Peyer's patch (tissue), 4 donors: ENCODE results near the gene PIGU. TPM values are rescaled to one million over a fixed set of nuclear protein-coding genes. Genes with fewer than 3 reads are reported as not detected.

Experiments
- DNase-seq, 3 donors: peaks; one replicate each; pipeline ENCODE4 v3.0.0-alpha.2; 2017 to 2019
- H3K27ac ChIP-seq, 4 donors: fragments of 200-600 bp; sonication (generic); one replicate each; pipeline ENCODE4 v1.5.1; 2016 to 2019
- H3K27me3 ChIP-seq, 2 donors: fragments of 200-600 bp; sonication (generic); one replicate each; pipeline ENCODE4 v1.5.1; 2019
- H3K36me3 ChIP-seq, 3 donors: fragments of 200-600 bp; sonication (generic); one replicate each; pipeline ENCODE4 v1.5.1; 2016 to 2019
- H3K4me1 ChIP-seq, 4 donors: fragments of 200-600 bp; sonication (generic); one replicate each; pipeline ENCODE4 v1.5.1; 2016 to 2019
- H3K4me3 ChIP-seq, 4 donors: fragments of 200-600 bp; sonication (generic); 1 replicate in 3 of 4; 2 replicates in 1 of 4; pipeline ENCODE4 v1.5.1; 2016 to 2019; ENCODE audit warnings: mild to moderate bottlenecking in 1 of 4
- H3K9me3 ChIP-seq, 4 donors: fragments of 200-600 bp; sonication (generic); one replicate each; pipeline ENCODE4 v1.5.1; 2016 to 2019; ENCODE audit warnings: mild to moderate bottlenecking in 1 of 4
- CTCF ChIP-seq, 6 experiments: fragments of 450-650 bp in 4 of 6; fragments of 200-600 bp in 2 of 6; sonication (generic) in 1 of 6; IDR thresholded peaks; one replicate each; pipeline ENCODE4 v1.5.1; 2017 to 2019; ENCODE audit warnings: antibody characterized with exemption in 6 of 6, mild to moderate bottlenecking in 3 of 6, moderate library complexity in 1 of 6
- POLR2A ChIP-seq, 2 donors: fragments of 450-650 bp; IDR thresholded peaks; one replicate each; pipeline ENCODE4 v1.5.1; 2017; ENCODE audit warnings: antibody characterized with exemption in 2 of 2, mild to moderate bottlenecking in 2 of 2, moderate library complexity in 2 of 2
- total RNA-seq, 4 donors: library from RNA; depleted of rRNA; stranded (reverse); fragments of >200 nt; gene quantifications; one replicate each; pipeline ENCODE4 v1.1.0, GENCODE V29; 2016

Gene PIGU
- total RNA-seq, 4 donors from 2014 or later, result 6.6 to 29.5 (median 18.4) TPM

- H3K36me3 ChIP-seq, result no peaks in the 10 kb centered on the region
- peak in 2 of 3 donors; percentile 38 to 65 for DNase-seq
- peaks cover 0 to 6% (median 2%) of the 10 kb centered on the region in 4 donors for H3K4me1 ChIP-seq
- H3K27ac ChIP-seq, result peak overlapping the region in 2 of 4 donors; percentile 82 to 91
- H3K27me3 ChIP-seq, result no peaks in the 10 kb centered on the region
- no peak for TF ChIP-seq CTCF (IDR thresholded peaks at IDR 0.05)
- no peak for TF ChIP-seq POLR2A (IDR thresholded peaks at IDR 0.05)
- no peaks in the 10 kb centered on the region for H3K9me3 ChIP-seq
- no peak overlapping the region for H3K4me3 ChIP-seq
Measured at GRCh38 chr20:34560141-34560523, 116.8 kb downstream of the PIGU start.

GRCh38 chr20:34559311-34560140 is 117.4 kb downstream of the PIGU start:
- peak overlapping the region; percentile 82 to 92 (median 91) for H3K27ac ChIP-seq
- H3K9me3 ChIP-seq, result no peaks in the 10 kb centered on the region
- no peaks in the 10 kb centered on the region for H3K36me3 ChIP-seq
- no peaks in the 10 kb centered on the region for H3K27me3 ChIP-seq
- TF ChIP-seq POLR2A (IDR thresholded peaks at IDR 0.05) (no peak), CTCF (IDR thresholded peaks at IDR 0.05) (no peak)
- DNase-seq, result peak in 2 of 3 donors; percentile 32 to 56
- peaks cover 0 to 6% (median 2%) of the 10 kb centered on the region in 4 donors for H3K4me1 ChIP-seq
- peak overlapping the region; percentile 54 to 75 (median 70) for H3K4me3 ChIP-seq

DNA sequence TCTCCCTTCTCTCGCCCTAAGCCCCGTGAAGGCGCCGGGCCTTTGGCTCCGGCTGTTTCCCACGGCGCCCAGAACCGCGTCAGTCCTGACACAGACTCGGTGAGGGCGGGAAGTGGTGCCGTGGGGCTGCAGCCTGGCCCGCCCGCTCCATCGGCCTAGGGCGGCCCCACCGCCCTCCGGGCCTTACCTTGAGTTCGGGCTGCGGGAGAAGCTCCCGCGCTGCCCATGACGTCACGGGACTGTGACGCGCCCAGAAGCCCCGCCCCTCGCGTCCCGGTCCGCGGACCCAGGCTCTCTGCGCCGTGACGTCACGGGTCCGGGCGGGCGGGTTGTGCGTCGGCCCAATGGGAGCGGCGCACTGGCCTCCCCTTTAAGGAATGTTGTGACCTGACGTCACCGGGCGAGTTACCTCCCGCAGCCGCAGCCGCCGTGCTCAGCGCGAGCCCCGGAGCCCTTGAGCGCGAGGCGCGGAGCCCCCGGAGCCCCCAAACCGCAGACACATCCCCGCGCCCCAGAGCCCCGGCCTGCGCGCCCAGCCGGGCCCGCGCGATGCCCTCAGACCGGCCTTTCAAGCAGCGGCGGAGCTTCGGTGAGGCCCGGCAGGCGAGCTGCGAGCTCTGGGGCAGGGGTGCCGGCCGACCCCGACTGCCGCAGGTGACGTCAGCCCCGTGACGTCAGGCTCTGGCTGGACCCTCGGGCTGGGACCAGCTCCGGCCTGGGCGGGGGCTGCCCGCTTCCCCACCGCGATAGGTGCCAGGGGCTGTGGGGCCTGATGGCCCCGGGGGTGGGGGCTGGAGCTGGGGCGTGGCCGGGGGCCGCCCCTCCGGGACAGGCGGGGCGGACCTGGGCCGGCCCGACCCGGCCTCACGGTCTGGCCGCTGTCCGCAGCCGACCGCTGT is 118.3 kb downstream of the PIGU start, which contains the start of gene MAP1LC3A:
Gene MAP1LC3A (plus strand): TSS at position 399 of the 899 bp plus-strand sequence. CDS start 151 bp downstream, at position 550.
- no peaks in the 10 kb centered on the region for H3K36me3 ChIP-seq
- H3K9me3 ChIP-seq, result no peaks in the 10 kb centered on the region
- H3K4me1 ChIP-seq, result peaks cover 0 to 6% (median 2%) of the 10 kb centered on the region in 4 donors
- H3K27ac ChIP-seq, result peak within 1 kb of the TSS; percentile 82 to 92 (median 91)
- no peaks in the 10 kb centered on the region for H3K27me3 ChIP-seq
- H3K4me3 ChIP-seq, result peak within 1 kb of the TSS; percentile 54 to 75 (median 70)
- TF ChIP-seq POLR2A (IDR thresholded peaks at IDR 0.05) (peak in 1 of 2 donors; percentile 40), CTCF (IDR thresholded peaks at IDR 0.05) (peak in 1 of 6 experiments; percentile 1)
- DNase-seq, result peak; percentile 93 to 97 (median 95)

DNA sequence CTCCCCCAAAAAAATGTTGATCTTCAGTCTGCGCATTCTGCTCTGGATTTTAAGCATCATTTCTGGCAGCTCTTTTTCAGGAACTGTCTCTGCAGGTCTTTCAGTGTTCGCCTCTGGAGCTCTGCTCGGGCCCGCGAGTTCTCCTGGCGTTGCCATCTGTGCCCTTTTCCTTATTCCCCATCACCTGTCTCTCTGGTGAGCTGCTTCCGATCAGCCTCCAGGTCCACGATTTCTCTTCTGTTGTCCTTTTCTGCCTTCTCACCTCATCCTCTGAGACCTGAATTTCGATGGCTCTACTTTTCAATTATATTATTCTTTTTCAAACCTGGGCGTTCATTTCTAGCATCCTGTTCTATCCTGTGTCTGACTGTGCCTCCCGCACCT is 119.0 kb downstream of the PIGU start:
- H3K27ac ChIP-seq, result peak overlapping the region; percentile 82 to 92 (median 91)
- no peaks in the 10 kb centered on the region for H3K36me3 ChIP-seq
- H3K4me3 ChIP-seq, result peak overlapping the region; percentile 54 to 75 (median 70)
- H3K27me3 ChIP-seq, result no peaks in the 10 kb centered on the region
- DNase-seq, result no peak
- TF ChIP-seq CTCF (IDR thresholded peaks at IDR 0.05), result no peak
- TF ChIP-seq POLR2A (IDR thresholded peaks at IDR 0.05), result no peak
- H3K4me1 ChIP-seq, result peaks cover 0 to 6% (median 2%) of the 10 kb centered on the region in 4 donors
- no peaks in the 10 kb centered on the region for H3K9me3 ChIP-seq

- Histone ChIP-seq H3K36me3 (no peaks in the 10 kb centered on the region), H3K9me3 (no peaks in the 10 kb centered on the region), H3K4me3 (no peak overlapping the region), H3K27ac (no peak overlapping the region), H3K4me1 (peaks cover 0 to 6% (median 2%) of the 10 kb centered on the region in 4 donors), H3K27me3 (no peaks in the 10 kb centered on the region)
- DNase-seq, result no peak
- no peak for TF ChIP-seq CTCF (IDR thresholded peaks at IDR 0.05)
- TF ChIP-seq POLR2A (IDR thresholded peaks at IDR 0.05), result no peak
Measured at GRCh38 chr20:34553366-34553867, 123.5 kb downstream of the PIGU start.
